ENCODE results near the gene RAET1E.

Gene RAET1E

GRCh38 chr6:149936743-149937142 lies 38.8 kb upstream of the RAET1E start:
- no peak for TF ChIP-seq CTCF (IDR thresholded peaks at IDR 0.05; ENCODE audit: insufficient read depth, low read length, poor library complexity, severe bottlenecking)
- Histone ChIP-seq H3K36me3 (ENCODE audit: control insufficient read depth, insufficient read depth, low read length) (no peaks in the 10 kb centered on the region), H3K4me3 (replicated peaks; ENCODE audit: low read depth, low read length) (no peak overlapping the region), H3K27me3 (replicated peaks; ENCODE audit: control insufficient read depth, insufficient read depth, low read length) (peaks cover 3% of the 10 kb centered on the region)
- no peak for DNase-seq (ENCODE audit: extremely low read depth, insufficient read length)

- no peak for DNase-seq (ENCODE audit: extremely low read depth, insufficient read length)
- TF ChIP-seq CTCF (IDR thresholded peaks at IDR 0.05; ENCODE audit: insufficient read depth, low read length, poor library complexity, severe bottlenecking): no peak
- H3K4me3 ChIP-seq (replicated peaks; ENCODE audit: low read depth, low read length): no peak overlapping the region
- peaks cover 3% of the 10 kb centered on the region for H3K27me3 ChIP-seq (replicated peaks; ENCODE audit: control insufficient read depth, insufficient read depth, low read length)
- no peaks in the 10 kb centered on the region for H3K36me3 ChIP-seq (ENCODE audit: control insufficient read depth, insufficient read depth, low read length)
Observed at GRCh38 chr6:149935668-149936067, 37.8 kb upstream of the RAET1E start.

- Histone ChIP-seq H3K4me3 (replicated peaks; ENCODE audit: low read depth, low read length) (no peak overlapping the region), H3K36me3 (ENCODE audit: control insufficient read depth, insufficient read depth, low read length) (no peaks in the 10 kb centered on the region), H3K27me3 (replicated peaks; ENCODE audit: control insufficient read depth, insufficient read depth, low read length) (peaks cover 1% of the 10 kb centered on the region; the same call in 1 of the 2 replicates)
- no peak for DNase-seq (ENCODE audit: extremely low read depth, insufficient read length)
- no peak for TF ChIP-seq CTCF (IDR thresholded peaks at IDR 0.05; ENCODE audit: insufficient read depth, low read length, poor library complexity, severe bottlenecking)
Observed at GRCh38 chr6:149935246-149935645, 37.3 kb upstream of the RAET1E start.

- no peak for DNase-seq (ENCODE audit: extremely low read depth, insufficient read length)
- H3K27me3 ChIP-seq (replicated peaks; ENCODE audit: control insufficient read depth, insufficient read depth, low read length): peaks cover 1% of the 10 kb centered on the region; the same call in 1 of the 2 replicates
Observed at GRCh38 chr6:149934249-149935156, 36.6 kb upstream of the RAET1E start.

GRCh38 chr6:149933461-149933860 lies 35.5 kb upstream of the RAET1E start:
- Histone ChIP-seq H3K4me3 (replicated peaks; ENCODE audit: low read depth, low read length) (no peak overlapping the region), H3K27me3 (replicated peaks; ENCODE audit: control insufficient read depth, insufficient read depth, low read length) (peaks cover 1% of the 10 kb centered on the region; the same call in 1 of the 2 replicates), H3K36me3 (ENCODE audit: control insufficient read depth, insufficient read depth, low read length) (no peaks in the 10 kb centered on the region)
- TF ChIP-seq CTCF (IDR thresholded peaks at IDR 0.05; ENCODE audit: insufficient read depth, low read length, poor library complexity, severe bottlenecking): no peak
- DNase-seq (ENCODE audit: extremely low read depth, insufficient read length): no peak

More at GRCh38 chr6:149934249-149935156, 36.6 kb upstream of the RAET1E start:
- no peaks in the 10 kb centered on the region for H3K36me3 ChIP-seq (ENCODE audit: control insufficient read depth, insufficient read depth, low read length)
- no peak overlapping the region for H3K4me3 ChIP-seq (replicated peaks; ENCODE audit: low read depth, low read length)
- TF ChIP-seq CTCF (IDR thresholded peaks at IDR 0.05; ENCODE audit: insufficient read depth, low read length, poor library complexity, severe bottlenecking): peak; percentile 66
